ENCODE measurements around the gene NOCT. TPM values are rescaled to one million over a fixed set of nuclear protein-coding genes. Genes with fewer than 3 reads are reported as not detected.
"Not testable (repeated sequence)": the region's sequence is repeated elsewhere in the genome, so short reads cannot be mapped to it uniquely, and the experiment has no call there.

NOCT gene
- polyA plus RNA-seq, 1 donor from 2014 or later: 5.1 TPM

GRCh38 chr4:139018971-139019758 lies 3.6 kb downstream of the NOCT start:
- peaks cover 7% of the 10 kb centered on the region for H3F3A ChIP-seq (ENCODE audit: insufficient read depth, low read length, poor library complexity, severe bottlenecking)
- peak overlapping the region; percentile 28 for H3K27ac ChIP-seq (ENCODE audit: low read length)
- no peak for TF ChIP-seq POLR2AphosphoS5 (IDR thresholded peaks at IDR 0.05)
- no peak for TF ChIP-seq MXI1 (conservative IDR thresholded peaks at IDR 0.05; ENCODE audit: poor library complexity, severe bottlenecking)
- no peak for TF ChIP-seq TAF1 (IDR thresholded peaks at IDR 0.05; ENCODE audit: low read depth)
- TF ChIP-seq RAD21 (conservative IDR thresholded peaks at IDR 0.05): no peak
- no peak for TF ChIP-seq SMC3 (conservative IDR thresholded peaks at IDR 0.05; ENCODE audit: poor library complexity)
- no peak for TF ChIP-seq CTCF (IDR thresholded peaks at IDR 0.05; ENCODE audit: poor library complexity, severe bottlenecking)
- no peak for TF ChIP-seq EP300 (conservative IDR thresholded peaks at IDR 0.05; ENCODE audit: poor library complexity, severe bottlenecking)
- no peak for TF ChIP-seq REST (IDR thresholded peaks at IDR 0.05; ENCODE audit: borderline replicate concordance)
- TF ChIP-seq EZH2 (IDR thresholded peaks at IDR 0.05; ENCODE audit: borderline replicate concordance, insufficient read depth, low read length, poor library complexity, severe bottlenecking): no peak
- H3K9ac ChIP-seq (ENCODE audit: low read length): no peak overlapping the region
- no peaks in the 10 kb centered on the region for H3K36me3 ChIP-seq (ENCODE audit: insufficient read depth, low read length)
- no peaks in the 10 kb centered on the region for H3K9me2 ChIP-seq (ENCODE audit: insufficient read depth, low read length)
- H3K27me3 ChIP-seq (ENCODE audit: insufficient read depth, low read depth, low read length): no peaks in the 10 kb centered on the region
- H3K9me3 ChIP-seq (ENCODE audit: low read length): no peaks in the 10 kb centered on the region
- peak overlapping the region; percentile 48 for H3K4me3 ChIP-seq (ENCODE audit: low read length)
- H2AFZ ChIP-seq (ENCODE audit: low read depth, low read length): no peak overlapping the region
- no peaks in the 10 kb centered on the region for H4K20me1 ChIP-seq (ENCODE audit: insufficient read depth)
- H3K4me2 ChIP-seq (ENCODE audit: low read length): peak overlapping the region; percentile 57
- peaks cover 17% of the 10 kb centered on the region for H3K79me2 ChIP-seq (replicated peaks; ENCODE audit: insufficient read depth, low read length)

- H3K9ac ChIP-seq (ENCODE audit: low read length): no peak overlapping the region
- peak overlapping the region; percentile 48 for H3K4me3 ChIP-seq (ENCODE audit: low read length)
- no peaks in the 10 kb centered on the region for H3K27me3 ChIP-seq (ENCODE audit: insufficient read depth, low read depth, low read length)
- no peaks in the 10 kb centered on the region for H4K20me1 ChIP-seq (ENCODE audit: insufficient read depth)
- H2AFZ ChIP-seq (ENCODE audit: low read depth, low read length): no peak overlapping the region
- peak overlapping the region; percentile 57 for H3K4me2 ChIP-seq (ENCODE audit: low read length)
- H3K9me2 ChIP-seq (ENCODE audit: insufficient read depth, low read length): no peaks in the 10 kb centered on the region
- peaks cover 7% of the 10 kb centered on the region for H3F3A ChIP-seq (ENCODE audit: insufficient read depth, low read length, poor library complexity, severe bottlenecking)
- H3K36me3 ChIP-seq (ENCODE audit: insufficient read depth, low read length): no peaks in the 10 kb centered on the region
- H3K9me3 ChIP-seq (ENCODE audit: low read length): no peaks in the 10 kb centered on the region
- H3K79me2 ChIP-seq (replicated peaks; ENCODE audit: insufficient read depth, low read length): peaks cover 17% of the 10 kb centered on the region
- no peak for TF ChIP-seq EP300 (conservative IDR thresholded peaks at IDR 0.05; ENCODE audit: poor library complexity, severe bottlenecking)
- no peak for TF ChIP-seq POLR2AphosphoS5 (IDR thresholded peaks at IDR 0.05)
- no peak for TF ChIP-seq TAF1 (IDR thresholded peaks at IDR 0.05; ENCODE audit: low read depth)
- no peak for TF ChIP-seq SMC3 (conservative IDR thresholded peaks at IDR 0.05; ENCODE audit: poor library complexity)
- TF ChIP-seq RAD21 (conservative IDR thresholded peaks at IDR 0.05): no peak
- no peak for TF ChIP-seq MXI1 (conservative IDR thresholded peaks at IDR 0.05; ENCODE audit: poor library complexity, severe bottlenecking)
- no peak for TF ChIP-seq CTCF (IDR thresholded peaks at IDR 0.05; ENCODE audit: poor library complexity, severe bottlenecking)
- no peak for TF ChIP-seq EZH2 (IDR thresholded peaks at IDR 0.05; ENCODE audit: borderline replicate concordance, insufficient read depth, low read length, poor library complexity, severe bottlenecking)
- no peak for TF ChIP-seq REST (IDR thresholded peaks at IDR 0.05; ENCODE audit: borderline replicate concordance)
- H3K27ac ChIP-seq (ENCODE audit: low read length): no peak overlapping the region
Measured at GRCh38 chr4:139020384-139020783, 4.8 kb downstream of the NOCT start.

- not testable (repeated sequence) for H4K20me1 ChIP-seq (ENCODE audit: insufficient read depth); H3F3A ChIP-seq (ENCODE audit: insufficient read depth, low read length, poor library complexity, severe bottlenecking); H2AFZ ChIP-seq (ENCODE audit: low read depth, low read length); H3K27me3 ChIP-seq (ENCODE audit: insufficient read depth, low read depth, low read length); H3K36me3 ChIP-seq (ENCODE audit: insufficient read depth, low read length); H3K9ac ChIP-seq (ENCODE audit: low read length); H3K27ac ChIP-seq (ENCODE audit: low read length); H3K9me2 ChIP-seq (ENCODE audit: insufficient read depth, low read length); H3K4me3 ChIP-seq (ENCODE audit: low read length); H3K9me3 ChIP-seq (ENCODE audit: low read length); H3K4me2 ChIP-seq (ENCODE audit: low read length)
- peaks cover 19% of the 10 kb centered on the region for H3K79me2 ChIP-seq (replicated peaks; ENCODE audit: insufficient read depth, low read length)
Measured at GRCh38 chr4:139021071-139021470, 5.5 kb downstream of the NOCT start.
